SK-N-SH (cell line): ENCODE data around the gene TSPYL1.

Experiments used
- FOXJ3 ChIP-seq: sonication (generic); formaldehyde crosslinking; IDR thresholded peaks from 2 replicates; pipeline ENCODE4 v1.5.1; 2020; ENCODE audit warnings: mild to moderate bottlenecking, missing genetic modification reagents
- GABPA ChIP-seq: IDR thresholded peaks from 2 replicates; pipeline ENCODE4 v1.4.0; 2012; ENCODE audit warnings: low read depth, mild to moderate bottlenecking
- JUND ChIP-seq: IDR thresholded peaks from 2 replicates; pipeline ENCODE4 v1.4.0; 2012
- MEF2A ChIP-seq: IDR thresholded peaks from 2 replicates; pipeline ENCODE4 v1.4.0; 2012; ENCODE audit warnings: low read depth, borderline replicate concordance
- POLR2AphosphoS5 ChIP-seq: IDR thresholded peaks from 2 replicates; pipeline ENCODE4 v1.6.1; 2012; ENCODE audit warnings: low read depth, low read length
- RFX5 ChIP-seq: IDR thresholded peaks from 2 replicates; pipeline ENCODE4 v1.6.1; 2012; ENCODE audit warnings: mild to moderate bottlenecking, improper control_type of control experiment, low read length
- TF ChIP-seq, protein P1 (sequence below): fragments of 200-600 bp; sonication (generic); IDR thresholded peaks from 2 replicates; pipeline ENCODE4 v1.6.1; 2017; ENCODE audit warnings: antibody characterized with exemption, mild to moderate bottlenecking, moderate library complexity
- TF ChIP-seq, protein P2 (sequence below): IDR thresholded peaks from 2 replicates; pipeline ENCODE4 v1.6.1; 2012; ENCODE audit warnings: mild to moderate bottlenecking, low read depth, low read length, moderate library complexity

DNA sequence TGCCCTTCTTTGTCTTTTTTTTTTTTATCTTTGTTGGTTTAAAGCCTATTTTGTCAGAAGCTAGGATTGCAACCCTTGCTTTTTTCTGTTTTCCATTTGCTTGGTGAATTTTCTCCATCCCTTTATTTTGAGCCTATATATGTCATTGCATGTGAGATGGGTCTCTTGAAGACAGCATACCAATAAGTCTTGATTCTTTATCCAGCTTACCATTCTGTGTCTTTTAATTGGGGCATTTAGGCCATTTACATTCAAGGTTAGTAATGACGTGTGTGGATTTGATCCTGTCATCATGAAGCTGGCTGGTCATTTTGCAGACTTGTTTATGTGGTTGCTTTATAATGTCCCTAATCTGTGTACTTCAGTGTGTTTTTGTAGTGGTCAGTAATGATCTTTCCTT is 16.4 kb downstream of the TSPYL1 start:
- TF ChIP-seq, protein P1, sequence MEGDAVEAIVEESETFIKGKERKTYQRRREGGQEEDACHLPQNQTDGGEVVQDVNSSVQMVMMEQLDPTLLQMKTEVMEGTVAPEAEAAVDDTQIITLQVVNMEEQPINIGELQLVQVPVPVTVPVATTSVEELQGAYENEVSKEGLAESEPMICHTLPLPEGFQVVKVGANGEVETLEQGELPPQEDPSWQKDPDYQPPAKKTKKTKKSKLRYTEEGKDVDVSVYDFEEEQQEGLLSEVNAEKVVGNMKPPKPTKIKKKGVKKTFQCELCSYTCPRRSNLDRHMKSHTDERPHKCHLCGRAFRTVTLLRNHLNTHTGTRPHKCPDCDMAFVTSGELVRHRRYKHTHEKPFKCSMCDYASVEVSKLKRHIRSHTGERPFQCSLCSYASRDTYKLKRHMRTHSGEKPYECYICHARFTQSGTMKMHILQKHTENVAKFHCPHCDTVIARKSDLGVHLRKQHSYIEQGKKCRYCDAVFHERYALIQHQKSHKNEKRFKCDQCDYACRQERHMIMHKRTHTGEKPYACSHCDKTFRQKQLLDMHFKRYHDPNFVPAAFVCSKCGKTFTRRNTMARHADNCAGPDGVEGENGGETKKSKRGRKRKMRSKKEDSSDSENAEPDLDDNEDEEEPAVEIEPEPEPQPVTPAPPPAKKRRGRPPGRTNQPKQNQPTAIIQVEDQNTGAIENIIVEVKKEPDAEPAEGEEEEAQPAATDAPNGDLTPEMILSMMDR = no peak
- TF ChIP-seq GABPA (no peak), RFX5 (no peak), FOXJ3 (CRISPR knock-in tag) (no peak), POLR2AphosphoS5 (no peak), MEF2A (no peak), JUND (no peak)
- TF ChIP-seq, protein P2, sequence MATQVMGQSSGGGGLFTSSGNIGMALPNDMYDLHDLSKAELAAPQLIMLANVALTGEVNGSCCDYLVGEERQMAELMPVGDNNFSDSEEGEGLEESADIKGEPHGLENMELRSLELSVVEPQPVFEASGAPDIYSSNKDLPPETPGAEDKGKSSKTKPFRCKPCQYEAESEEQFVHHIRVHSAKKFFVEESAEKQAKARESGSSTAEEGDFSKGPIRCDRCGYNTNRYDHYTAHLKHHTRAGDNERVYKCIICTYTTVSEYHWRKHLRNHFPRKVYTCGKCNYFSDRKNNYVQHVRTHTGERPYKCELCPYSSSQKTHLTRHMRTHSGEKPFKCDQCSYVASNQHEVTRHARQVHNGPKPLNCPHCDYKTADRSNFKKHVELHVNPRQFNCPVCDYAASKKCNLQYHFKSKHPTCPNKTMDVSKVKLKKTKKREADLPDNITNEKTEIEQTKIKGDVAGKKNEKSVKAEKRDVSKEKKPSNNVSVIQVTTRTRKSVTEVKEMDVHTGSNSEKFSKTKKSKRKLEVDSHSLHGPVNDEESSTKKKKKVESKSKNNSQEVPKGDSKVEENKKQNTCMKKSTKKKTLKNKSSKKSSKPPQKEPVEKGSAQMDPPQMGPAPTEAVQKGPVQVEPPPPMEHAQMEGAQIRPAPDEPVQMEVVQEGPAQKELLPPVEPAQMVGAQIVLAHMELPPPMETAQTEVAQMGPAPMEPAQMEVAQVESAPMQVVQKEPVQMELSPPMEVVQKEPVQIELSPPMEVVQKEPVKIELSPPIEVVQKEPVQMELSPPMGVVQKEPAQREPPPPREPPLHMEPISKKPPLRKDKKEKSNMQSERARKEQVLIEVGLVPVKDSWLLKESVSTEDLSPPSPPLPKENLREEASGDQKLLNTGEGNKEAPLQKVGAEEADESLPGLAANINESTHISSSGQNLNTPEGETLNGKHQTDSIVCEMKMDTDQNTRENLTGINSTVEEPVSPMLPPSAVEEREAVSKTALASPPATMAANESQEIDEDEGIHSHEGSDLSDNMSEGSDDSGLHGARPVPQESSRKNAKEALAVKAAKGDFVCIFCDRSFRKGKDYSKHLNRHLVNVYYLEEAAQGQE = no peak
